ENCODE results near the gene SCCPDH.

The SCCPDH gene

DNA sequence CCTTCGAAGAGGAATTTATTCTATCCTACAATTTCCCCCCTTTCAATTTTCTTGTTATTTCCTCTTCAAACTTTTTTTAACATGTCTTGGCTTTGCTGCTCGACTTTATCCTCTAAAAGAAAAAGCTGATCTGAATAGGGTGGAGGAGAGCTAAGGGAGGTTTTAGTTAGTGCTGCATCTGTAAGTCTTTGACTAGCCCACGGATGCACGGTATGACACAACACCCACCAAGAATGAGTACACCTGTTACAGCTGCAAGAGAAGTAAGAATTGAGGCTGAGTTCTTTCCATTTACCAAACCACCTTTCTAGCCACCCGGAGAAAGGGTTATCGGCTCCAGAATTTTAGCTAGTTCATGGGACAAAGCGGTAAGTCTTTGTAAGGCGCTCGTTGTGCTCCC lies 23.8 kb downstream of the SCCPDH start:
- no peak overlapping the region for H3K27ac ChIP-seq (ENCODE audit: low read depth, low read length)

DNA sequence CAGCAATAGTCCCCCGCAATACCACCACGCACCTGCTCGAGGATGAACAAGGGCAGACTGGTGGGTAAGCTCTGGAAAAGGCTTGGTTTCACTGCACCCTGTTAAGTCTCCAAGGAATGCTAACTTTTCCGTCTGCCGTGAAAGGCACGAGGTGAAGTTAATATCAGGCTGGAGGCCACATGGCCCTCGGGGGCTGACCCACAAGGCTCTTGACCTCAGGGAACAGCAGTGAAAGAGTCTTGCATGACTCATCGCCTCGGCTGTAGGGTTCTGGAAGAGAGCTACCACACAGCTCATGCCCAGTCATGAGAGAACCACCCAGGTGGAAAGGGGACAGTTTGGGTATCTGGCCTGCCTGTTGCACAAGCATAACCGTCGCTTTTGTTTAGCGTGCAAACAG lies 24.7 kb downstream of the SCCPDH start:
- Histone ChIP-seq H3K27ac (ENCODE audit: low read depth, low read length) (no peak overlapping the region), H3K4me1 (ENCODE audit: control insufficient read depth, low read length) (no peaks in the 10 kb centered on the region), H3K27me3 (ENCODE audit: control insufficient read depth, low read length) (no peaks in the 10 kb centered on the region), H3K4me3 (ENCODE audit: low read length) (no peak overlapping the region), H3K79me2 (ENCODE audit: control insufficient read depth, low read length) (no peaks in the 10 kb centered on the region), H3K9me3 (ENCODE audit: control insufficient read depth, insufficient read depth, low read length) (no peaks in the 10 kb centered on the region), H3K36me3 (ENCODE audit: control insufficient read depth, low read length) (peaks cover 10% of the 10 kb centered on the region), H3K9me2 (replicated peaks; ENCODE audit: control insufficient read depth, low read length) (no peaks in the 10 kb centered on the region), H3K4me2 (ENCODE audit: low read length) (no peak overlapping the region), H3F3A (ENCODE audit: control insufficient read depth, insufficient read depth) (no peaks in the 10 kb centered on the region), H4K20me1 (ENCODE audit: control insufficient read depth, insufficient read depth, low read depth, low read length) (no peaks in the 10 kb centered on the region)
- TF ChIP-seq, protein P1, sequence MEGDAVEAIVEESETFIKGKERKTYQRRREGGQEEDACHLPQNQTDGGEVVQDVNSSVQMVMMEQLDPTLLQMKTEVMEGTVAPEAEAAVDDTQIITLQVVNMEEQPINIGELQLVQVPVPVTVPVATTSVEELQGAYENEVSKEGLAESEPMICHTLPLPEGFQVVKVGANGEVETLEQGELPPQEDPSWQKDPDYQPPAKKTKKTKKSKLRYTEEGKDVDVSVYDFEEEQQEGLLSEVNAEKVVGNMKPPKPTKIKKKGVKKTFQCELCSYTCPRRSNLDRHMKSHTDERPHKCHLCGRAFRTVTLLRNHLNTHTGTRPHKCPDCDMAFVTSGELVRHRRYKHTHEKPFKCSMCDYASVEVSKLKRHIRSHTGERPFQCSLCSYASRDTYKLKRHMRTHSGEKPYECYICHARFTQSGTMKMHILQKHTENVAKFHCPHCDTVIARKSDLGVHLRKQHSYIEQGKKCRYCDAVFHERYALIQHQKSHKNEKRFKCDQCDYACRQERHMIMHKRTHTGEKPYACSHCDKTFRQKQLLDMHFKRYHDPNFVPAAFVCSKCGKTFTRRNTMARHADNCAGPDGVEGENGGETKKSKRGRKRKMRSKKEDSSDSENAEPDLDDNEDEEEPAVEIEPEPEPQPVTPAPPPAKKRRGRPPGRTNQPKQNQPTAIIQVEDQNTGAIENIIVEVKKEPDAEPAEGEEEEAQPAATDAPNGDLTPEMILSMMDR (IDR thresholded peaks at IDR 0.05; ENCODE audit: low read depth, low read length, poor library complexity, severe bottlenecking), result no peak
- no peak for TF ChIP-seq EZH2phosphoT487 (IDR thresholded peaks at IDR 0.05; ENCODE audit: borderline replicate concordance, low read length)

More for the DNA sequence above, 23.8 kb downstream of the SCCPDH start:
- Histone ChIP-seq H3K9me2 (replicated peaks; ENCODE audit: control insufficient read depth, low read length) (no peaks in the 10 kb centered on the region), H3K36me3 (ENCODE audit: control insufficient read depth, low read length) (peaks cover 15% of the 10 kb centered on the region), H4K20me1 (ENCODE audit: control insufficient read depth, insufficient read depth, low read depth, low read length) (no peaks in the 10 kb centered on the region), H3F3A (ENCODE audit: control insufficient read depth, insufficient read depth) (no peaks in the 10 kb centered on the region), H3K4me3 (ENCODE audit: low read length) (no peak overlapping the region), H3K9me3 (ENCODE audit: control insufficient read depth, insufficient read depth, low read length) (no peaks in the 10 kb centered on the region), H3K4me2 (ENCODE audit: low read length) (no peak overlapping the region), H3K4me1 (ENCODE audit: control insufficient read depth, low read length) (no peaks in the 10 kb centered on the region), H3K27me3 (ENCODE audit: control insufficient read depth, low read length) (no peaks in the 10 kb centered on the region), H3K79me2 (ENCODE audit: control insufficient read depth, low read length) (no peaks in the 10 kb centered on the region)
- TF ChIP-seq, protein P1 (IDR thresholded peaks at IDR 0.05; ENCODE audit: low read depth, low read length, poor library complexity, severe bottlenecking), result no peak
- TF ChIP-seq EZH2phosphoT487 (IDR thresholded peaks at IDR 0.05; ENCODE audit: borderline replicate concordance, low read length), result no peak

DNA sequence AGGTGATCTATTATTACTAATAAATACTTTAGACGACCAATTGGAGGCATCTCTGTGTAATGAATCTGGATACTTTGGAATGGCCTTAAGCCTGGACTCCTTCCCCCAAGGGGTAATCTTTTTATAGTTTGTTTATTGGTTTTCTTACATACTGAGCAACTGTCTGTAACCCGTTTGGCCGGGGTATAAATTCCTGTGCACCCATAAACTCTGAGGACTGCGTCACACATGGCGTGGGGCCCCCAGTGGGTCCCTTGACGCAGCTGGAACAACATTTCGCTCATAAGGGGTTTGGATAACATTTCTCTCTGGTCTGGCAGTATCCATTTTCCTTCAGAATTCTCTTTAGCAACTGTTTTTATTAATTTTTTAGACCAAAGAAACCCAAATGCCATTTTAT lies 26.5 kb downstream of the SCCPDH start:
- H3K79me2 ChIP-seq (ENCODE audit: control insufficient read depth, low read length), result no peaks in the 10 kb centered on the region
- H3K9me2 ChIP-seq (replicated peaks; ENCODE audit: control insufficient read depth, low read length), result no peaks in the 10 kb centered on the region
- H3K27me3 ChIP-seq (ENCODE audit: control insufficient read depth, low read length), result no peaks in the 10 kb centered on the region
- H4K20me1 ChIP-seq (ENCODE audit: control insufficient read depth, insufficient read depth, low read depth, low read length), result no peaks in the 10 kb centered on the region
- H3F3A ChIP-seq (ENCODE audit: control insufficient read depth, insufficient read depth), result no peaks in the 10 kb centered on the region
- no peaks in the 10 kb centered on the region for H3K9me3 ChIP-seq (ENCODE audit: control insufficient read depth, insufficient read depth, low read length)
- H3K4me2 ChIP-seq (ENCODE audit: low read length), result no peak overlapping the region
- no peak overlapping the region for H3K27ac ChIP-seq (ENCODE audit: low read depth, low read length)
- H3K4me1 ChIP-seq (ENCODE audit: control insufficient read depth, low read length), result no peaks in the 10 kb centered on the region
- H3K4me3 ChIP-seq (ENCODE audit: low read length), result no peak overlapping the region
- no peaks in the 10 kb centered on the region; the same call in 1 of the 2 replicates for H3K36me3 ChIP-seq (ENCODE audit: control insufficient read depth, low read length)
- TF ChIP-seq EZH2phosphoT487 (IDR thresholded peaks at IDR 0.05; ENCODE audit: borderline replicate concordance, low read length), result no peak
- TF ChIP-seq, protein P1 (IDR thresholded peaks at IDR 0.05; ENCODE audit: low read depth, low read length, poor library complexity, severe bottlenecking), result no peak
